Measurements from ENCODE around the gene TXNRD1.

Gene TXNRD1

GRCh38 chr12:104342147-104342546, 126.6 kb downstream of the TXNRD1 start (continued):
- no peak for TF ChIP-seq ZBTB11 (tag by site-specific recombination; conservative IDR thresholded peaks at IDR 0.05; ENCODE audit: low read depth)

- CTCF ChIA-PET = interaction anchor here (1.2 kb wide), 1 partner anchor 16 kb away, joined by 3 read pairs; no protein-coding TSS in a partner anchor
- Histone ChIP-seq H3K4me3 (ENCODE audit: low read depth, low read length) (no peak overlapping the region), H3K27ac (ENCODE audit: extremely low read depth, low read depth, low read length) (no peak overlapping the region), H3K36me3 (ENCODE audit: control insufficient read depth in 2 of 2, insufficient read depth in 1 of 2, low read length in 2 of 2) (peaks cover 32 to 70% of the 10 kb centered on the region in 2 experiments), H3K9me3 (ENCODE audit: control insufficient read depth, insufficient read depth, low read depth, low read length) (no peaks in the 10 kb centered on the region), H3K4me1 (ENCODE audit: control insufficient read depth, insufficient read depth, low read length) (no peaks in the 10 kb centered on the region)
- no peak for TF ChIP-seq OVOL3 (tag by site-specific recombination; IDR thresholded peaks at IDR 0.05)
- TF ChIP-seq SP3 (tag by site-specific recombination; IDR thresholded peaks at IDR 0.05) = no peak
- no peak for TF ChIP-seq ZNF843 (tag by site-specific recombination; IDR thresholded peaks at IDR 0.05)
- TF ChIP-seq SETDB1 (IDR thresholded peaks at IDR 0.05; ENCODE audit: insufficient read length, low read length) = no peak
- TF ChIP-seq ZNF394 (tag by site-specific recombination; IDR thresholded peaks at IDR 0.05; ENCODE audit: borderline replicate concordance) = no peak
- TF ChIP-seq ZNF302 (tag by site-specific recombination; IDR thresholded peaks at IDR 0.05; ENCODE audit: low read depth) = no peak
- TF ChIP-seq PRDM6 (tag by site-specific recombination; IDR thresholded peaks at IDR 0.05) = no peak
- no peak for TF ChIP-seq ZBTB6 (tag by site-specific recombination; IDR thresholded peaks at IDR 0.05)
- POLR2A ChIA-PET = interaction anchor here (0.8 to 1.1 kb wide), 2 partner anchors 47 to 54 kb away, joined by 3 to 4 read pairs; no protein-coding TSS in a partner anchor
Observed at GRCh38 chr12:104342635-104343249, 127.2 kb downstream of the TXNRD1 start.

- no peak for TF ChIP-seq ZNF239 (tag by site-specific recombination; IDR thresholded peaks at IDR 0.05)
- no peak for TF ChIP-seq KLF9 (tag by site-specific recombination; IDR thresholded peaks at IDR 0.05; ENCODE audit: low read depth)
- no peak for TF ChIP-seq HOXD13 (CRISPR knock-in tag; IDR thresholded peaks at IDR 0.05; ENCODE audit: borderline replicate concordance)
- TF ChIP-seq WT1 (tag by site-specific recombination; IDR thresholded peaks at IDR 0.05) = no peak
- ChIA-PET CTCF (no interaction called here), POLR2A (no interaction called here)
- no peaks in the 10 kb centered on the region for H3K9me3 ChIP-seq (ENCODE audit: control insufficient read depth, insufficient read depth, low read depth, low read length)
- H3K36me3 ChIP-seq (ENCODE audit: control insufficient read depth in 2 of 2, insufficient read depth in 1 of 2, low read length in 2 of 2) = peaks cover 25 to 74% of the 10 kb centered on the region in 2 experiments
- no peaks in the 10 kb centered on the region for H3K4me1 ChIP-seq (ENCODE audit: control insufficient read depth, insufficient read depth, low read length)
- H3K27ac ChIP-seq (ENCODE audit: extremely low read depth, low read depth, low read length) = no peak overlapping the region
- H3K4me3 ChIP-seq (ENCODE audit: low read depth, low read length) = no peak overlapping the region
Observed at GRCh38 chr12:104344682-104345081, 129.1 kb downstream of the TXNRD1 start.
